NCI-H748 (cell line): Measurements from ENCODE around the gene RGL4.
"Not testable (repeated sequence)": the region's sequence is repeated elsewhere in the genome, so short reads cannot be mapped to it uniquely, and the experiment has no call there.

Experiments used
- DNase-seq: peaks from one replicate; lab custom pipeline; 2025; ENCODE audit not compliant: unreplicated experiment; lab: John Stamatoyannopoulos, UW

Gene RGL4

GRCh38 chr22:23690713-23691112, at the start of gene RGL4:
Gene RGL4, plus strand, starts transcription at chr22:23691013. Its CDS starts 1,018 bp downstream, at chr22:23692031.
- no peak for DNase-seq

- DNase-seq, result not testable (repeated sequence)
These were observed 44.3 kb upstream of the RGL4 start for GRCh38 chr22:23646526-23646925.

GRCh38 chr22:23649071-23649501, 41.7 kb upstream of the RGL4 start:
- no peak for DNase-seq

- no peak for DNase-seq
These were observed 39.1 kb upstream of the RGL4 start for GRCh38 chr22:23651676-23652075.

- no peak for DNase-seq
These were observed 38.5 kb upstream of the RGL4 start for GRCh38 chr22:23652286-23652685.

- DNase-seq, result no peak
These were observed 38.1 kb upstream of the RGL4 start for GRCh38 chr22:23652711-23653110.

GRCh38 chr22:23655891-23656475, 34.8 kb upstream of the RGL4 start:
- DNase-seq, result no peak

- DNase-seq, result no peak
These were observed 33.1 kb upstream of the RGL4 start for GRCh38 chr22:23657727-23658126.

GRCh38 chr22:23660381-23660780, 30.4 kb upstream of the RGL4 start:
- not testable (repeated sequence) for DNase-seq

- DNase-seq, result no peak
These were observed 20.2 kb upstream of the RGL4 start for GRCh38 chr22:23670378-23671295.

- not testable (repeated sequence) for DNase-seq
These were observed 19.4 kb upstream of the RGL4 start for GRCh38 chr22:23671387-23671786.

- not testable (repeated sequence) for DNase-seq
These were observed 18.3 kb upstream of the RGL4 start for GRCh38 chr22:23672307-23673049.

- no peak for DNase-seq
These were observed 17.7 kb upstream of the RGL4 start for GRCh38 chr22:23673050-23673620.

GRCh38 chr22:23673826-23674690, 16.8 kb upstream of the RGL4 start:
- no peak for DNase-seq

- not testable (repeated sequence) for DNase-seq
These were observed 15.8 kb upstream of the RGL4 start for GRCh38 chr22:23674886-23675501.

- no peak for DNase-seq
These were observed 15.1 kb upstream of the RGL4 start for GRCh38 chr22:23675502-23676415.

GRCh38 chr22:23676841-23677700, 13.7 kb upstream of the RGL4 start:
- not testable (repeated sequence) for DNase-seq

GRCh38 chr22:23677701-23677995, 13.2 kb upstream of the RGL4 start:
- DNase-seq, result no peak
